ENCODE results near the gene KCNJ5. TPM values are rescaled to one million over a fixed set of nuclear protein-coding genes. Genes with fewer than 3 reads are reported as not detected.

The KCNJ5 gene
- total and polyA plus RNA-seq, 2 experiments from 2014 or later = not detected

- TF ChIP-seq ZNF462 (CRISPR knock-in tag; IDR thresholded peaks at IDR 0.05) (no peak), ZNF114 (CRISPR knock-in tag; IDR thresholded peaks at IDR 0.05) (no peak), ZNF331 (CRISPR knock-in tag; IDR thresholded peaks at IDR 0.05; ENCODE audit: low read depth) (no peak), EZH2phosphoT487 (IDR thresholded peaks at IDR 0.05; ENCODE audit: unreplicated experiment) (no peak)
- TF ChIP-seq, protein P1, sequence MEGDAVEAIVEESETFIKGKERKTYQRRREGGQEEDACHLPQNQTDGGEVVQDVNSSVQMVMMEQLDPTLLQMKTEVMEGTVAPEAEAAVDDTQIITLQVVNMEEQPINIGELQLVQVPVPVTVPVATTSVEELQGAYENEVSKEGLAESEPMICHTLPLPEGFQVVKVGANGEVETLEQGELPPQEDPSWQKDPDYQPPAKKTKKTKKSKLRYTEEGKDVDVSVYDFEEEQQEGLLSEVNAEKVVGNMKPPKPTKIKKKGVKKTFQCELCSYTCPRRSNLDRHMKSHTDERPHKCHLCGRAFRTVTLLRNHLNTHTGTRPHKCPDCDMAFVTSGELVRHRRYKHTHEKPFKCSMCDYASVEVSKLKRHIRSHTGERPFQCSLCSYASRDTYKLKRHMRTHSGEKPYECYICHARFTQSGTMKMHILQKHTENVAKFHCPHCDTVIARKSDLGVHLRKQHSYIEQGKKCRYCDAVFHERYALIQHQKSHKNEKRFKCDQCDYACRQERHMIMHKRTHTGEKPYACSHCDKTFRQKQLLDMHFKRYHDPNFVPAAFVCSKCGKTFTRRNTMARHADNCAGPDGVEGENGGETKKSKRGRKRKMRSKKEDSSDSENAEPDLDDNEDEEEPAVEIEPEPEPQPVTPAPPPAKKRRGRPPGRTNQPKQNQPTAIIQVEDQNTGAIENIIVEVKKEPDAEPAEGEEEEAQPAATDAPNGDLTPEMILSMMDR (conservative IDR thresholded peaks at IDR 0.05; ENCODE audit: low read depth in 2 of 2) = no peak
These were observed 3.5 kb downstream of the KCNJ5 start (continued) for GRCh38 chr11:128894685-128895084.

DNA sequence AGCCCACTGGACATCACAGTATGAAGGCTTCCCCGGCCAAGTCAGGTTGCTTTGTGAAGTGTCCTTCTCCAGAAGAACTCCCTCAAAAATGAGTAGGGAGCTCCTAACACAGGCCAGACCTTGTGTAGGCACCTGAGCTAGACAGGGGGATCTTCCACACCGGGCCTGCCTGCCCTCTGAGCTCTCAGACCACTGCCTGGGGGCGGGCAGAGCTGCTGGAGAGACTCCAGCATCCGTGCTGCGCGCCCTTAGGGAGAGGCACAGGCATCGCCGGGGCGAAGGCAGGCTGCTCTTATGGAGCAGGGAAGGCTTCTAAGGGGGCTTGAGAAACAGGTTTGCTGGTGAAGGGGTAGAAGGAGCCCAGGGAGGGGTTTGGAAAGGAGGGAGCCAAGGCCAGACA, 4.4 kb downstream of the KCNJ5 start:
- Mint-ChIP-seq H3K27ac (no peak overlapping the region), H3K9me3 (no peaks in the 10 kb centered on the region; the same call in 1 of the 3 replicates), H3K36me3 (ENCODE audit: low read depth) (no peaks in the 10 kb centered on the region; the same call in 2 of the 3 replicates), H3K4me1 (peaks cover 27% of the 10 kb centered on the region), H3K27me3 (ENCODE audit: insufficient read depth, low read depth, poor library complexity) (peaks cover 53% of the 10 kb centered on the region), H3K4me3 (no peak overlapping the region)
- no peaks in the 10 kb centered on the region for H3K36me3 ChIP-seq (ENCODE audit: insufficient read depth)
- ATAC-seq = no peak
- no peak overlapping the region for H2AFZ ChIP-seq
- H3K4me2 ChIP-seq = no peak overlapping the region
- H4K20me1 ChIP-seq (replicated peaks; ENCODE audit: insufficient read depth) = peaks cover 6% of the 10 kb centered on the region; the same call in 1 of the 2 replicates
- no peak for DNase-seq (ENCODE audit: low spot score)
- H3K79me2 ChIP-seq (replicated peaks; ENCODE audit: insufficient read depth) = no peaks in the 10 kb centered on the region
- TF ChIP-seq POLR2AphosphoS5 (IDR thresholded peaks at IDR 0.05; ENCODE audit: low read depth) (no peak), JUNB (IDR thresholded peaks at IDR 0.05; ENCODE audit: unreplicated experiment) (no peak), CREB1 (CRISPR knock-in tag; IDR thresholded peaks at IDR 0.05; ENCODE audit: low read depth) (no peak)
- H3K4me1 ChIP-seq (ENCODE audit: insufficient read depth) = peaks cover 13% of the 10 kb centered on the region
- no peaks in the 10 kb centered on the region for H3K9me2 ChIP-seq (ENCODE audit: insufficient read depth)
- no peak overlapping the region for H3K27ac ChIP-seq (ENCODE audit: low read depth)
- H3K4me3 ChIP-seq = no peak overlapping the region
- peaks cover 3% of the 10 kb centered on the region; the same call in 1 of the 2 replicates for H3F3A ChIP-seq (replicated peaks; ENCODE audit: low read depth)
- H3K27me3 ChIP-seq (ENCODE audit: insufficient read depth) = peaks cover 89% of the 10 kb centered on the region

All from GM23338 (cell line).